ENCODE measurements around the gene RRP15. TPM values are rescaled to one million over a fixed set of nuclear protein-coding genes. Genes with fewer than 3 reads are reported as not detected.

RRP15 gene, protein sequence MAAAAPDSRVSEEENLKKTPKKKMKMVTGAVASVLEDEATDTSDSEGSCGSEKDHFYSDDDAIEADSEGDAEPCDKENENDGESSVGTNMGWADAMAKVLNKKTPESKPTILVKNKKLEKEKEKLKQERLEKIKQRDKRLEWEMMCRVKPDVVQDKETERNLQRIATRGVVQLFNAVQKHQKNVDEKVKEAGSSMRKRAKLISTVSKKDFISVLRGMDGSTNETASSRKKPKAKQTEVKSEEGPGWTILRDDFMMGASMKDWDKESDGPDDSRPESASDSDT
- total RNA-seq, result 15.1 TPM in 2 replicates
- polyA plus RNA-seq (2012), result 8.4 TPM

DNA sequence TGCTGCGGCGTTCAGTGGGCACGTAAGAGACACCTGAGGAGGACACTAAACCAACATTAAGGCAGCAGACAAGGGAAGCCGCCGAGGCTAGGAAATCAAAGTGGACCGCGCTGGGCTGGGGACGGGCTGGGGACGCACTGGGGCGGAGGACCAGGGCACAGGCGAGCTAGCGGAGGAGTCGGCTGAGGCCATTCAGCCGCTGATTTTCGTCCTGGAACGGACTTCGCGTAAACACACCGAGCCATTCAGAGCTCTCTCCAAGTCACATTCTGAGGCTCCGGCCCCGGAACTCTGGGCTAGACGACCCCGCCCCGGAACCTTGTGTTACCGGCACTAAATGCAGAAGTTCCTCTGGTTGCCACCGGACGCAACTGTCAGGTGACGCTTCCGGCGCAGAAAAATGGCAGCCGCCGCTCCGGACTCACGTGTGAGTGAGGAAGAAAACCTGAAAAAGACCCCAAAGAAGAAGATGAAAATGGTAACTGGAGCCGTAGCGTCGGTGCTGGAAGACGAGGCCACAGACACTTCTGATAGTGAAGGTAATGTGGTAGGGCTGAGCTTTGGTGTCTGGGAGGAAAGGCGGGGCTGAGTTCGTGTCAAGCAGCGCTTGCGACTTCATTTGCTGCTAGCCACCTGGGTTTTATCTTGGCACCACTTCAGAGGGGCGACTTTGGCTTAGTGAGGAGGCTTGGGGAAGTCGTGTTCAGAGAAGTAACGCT lies at the start of gene RRP15:
Gene RRP15, plus strand, starts transcription at position 377 of the 719 bp plus-strand sequence. Its CDS starts 24 bp downstream, at position 401.
- peak; percentile 92 for DNase-seq (ENCODE audit: low read depth)

DNA sequence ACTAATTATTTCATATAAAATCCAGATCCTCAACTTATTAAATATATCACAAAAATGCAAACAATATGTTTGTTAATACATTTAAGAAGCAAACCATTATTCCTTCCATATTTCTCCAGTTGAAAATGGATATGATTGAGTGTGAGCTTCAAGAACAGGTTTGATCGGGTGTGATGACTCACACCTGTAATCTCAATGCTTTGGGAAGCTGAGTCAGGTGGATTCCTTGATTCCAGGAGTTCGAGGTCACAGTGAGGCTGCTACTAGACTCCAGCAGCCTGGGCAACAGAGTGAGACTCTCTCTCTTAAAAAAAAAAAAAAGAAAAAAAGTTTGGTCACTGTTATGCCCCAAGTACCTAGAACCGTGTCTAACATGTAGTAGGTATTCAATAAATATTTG lies 42.9 kb upstream of the RRP15 start:
- no peak for DNase-seq (ENCODE audit: low read depth)

DNA sequence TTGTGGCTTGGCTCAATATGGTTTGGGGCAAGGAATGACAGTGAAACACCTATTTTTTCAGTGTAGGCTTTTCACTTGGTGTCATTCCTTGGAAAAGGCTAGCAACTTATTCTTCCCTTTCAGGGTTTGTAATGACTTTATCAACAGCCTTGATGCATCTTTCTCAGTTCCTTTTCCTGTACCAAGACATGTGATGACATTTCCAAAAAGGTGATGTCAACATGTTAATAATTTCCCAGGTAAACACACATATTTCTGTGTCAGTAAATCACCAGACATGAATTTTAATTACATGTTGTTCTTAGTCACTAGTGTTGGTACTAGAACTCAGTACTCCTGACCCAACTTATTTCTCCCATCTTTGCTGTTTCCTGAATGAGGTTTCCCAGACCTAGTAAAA lies 37.8 kb upstream of the RRP15 start:
- no peak for DNase-seq (ENCODE audit: low read depth)

DNA sequence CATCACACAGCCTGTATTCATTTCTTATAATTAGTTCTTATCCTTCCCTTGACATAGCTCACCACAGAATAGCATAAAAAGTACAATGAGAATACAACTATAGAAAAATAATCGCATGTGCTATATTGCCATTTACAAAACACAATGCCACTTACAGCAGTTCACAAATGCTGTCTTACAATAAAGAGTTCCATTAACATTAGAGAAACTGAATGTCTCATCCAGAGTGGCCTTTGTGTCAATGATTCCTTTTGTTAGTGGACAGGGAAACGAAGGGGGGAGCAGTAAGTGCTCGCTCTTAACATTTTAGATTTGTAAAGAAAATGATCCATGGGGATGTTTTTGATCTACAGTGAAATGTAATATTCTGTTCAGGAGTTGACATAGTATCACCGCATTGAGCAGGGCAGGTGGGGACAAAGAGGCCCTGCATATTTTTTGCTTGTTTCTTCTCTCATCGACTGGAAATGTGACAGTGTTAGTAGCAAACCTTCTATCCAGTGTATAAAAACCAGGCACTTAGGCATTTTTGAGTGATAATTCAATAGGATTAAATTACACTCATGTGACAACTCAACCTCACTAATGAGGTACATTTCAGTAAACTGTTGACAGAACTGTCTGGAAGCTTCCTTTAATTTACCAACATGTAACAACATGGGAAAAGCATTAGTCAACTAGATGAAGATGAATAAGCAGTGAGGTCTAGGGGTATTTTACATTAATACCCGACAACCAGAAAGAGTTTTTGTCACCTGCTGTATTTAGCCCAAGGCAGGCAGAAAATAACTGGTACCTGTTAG lies 35.6 kb upstream of the RRP15 start:
- no peak for DNase-seq (ENCODE audit: low read depth)

DNA sequence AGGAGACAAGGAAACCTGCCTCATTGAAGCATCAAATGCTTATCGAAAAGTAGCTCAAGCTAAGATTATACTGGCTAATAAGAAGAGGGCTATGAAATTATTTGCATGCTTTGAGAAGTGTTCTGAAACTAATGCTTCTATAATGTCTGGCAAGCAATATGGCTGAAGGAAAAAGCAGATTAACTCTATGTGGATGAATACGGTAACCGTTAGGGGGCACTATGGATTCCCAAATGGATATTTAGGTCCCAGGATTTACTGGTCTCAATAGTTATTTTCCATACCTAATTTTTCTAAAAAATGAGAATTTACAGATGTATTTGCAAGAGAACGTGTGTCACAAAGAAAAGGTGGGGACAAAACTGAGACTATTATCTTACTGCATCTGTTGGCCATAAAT lies 34.6 kb upstream of the RRP15 start:
- DNase-seq (ENCODE audit: low read depth), result no peak

DNA sequence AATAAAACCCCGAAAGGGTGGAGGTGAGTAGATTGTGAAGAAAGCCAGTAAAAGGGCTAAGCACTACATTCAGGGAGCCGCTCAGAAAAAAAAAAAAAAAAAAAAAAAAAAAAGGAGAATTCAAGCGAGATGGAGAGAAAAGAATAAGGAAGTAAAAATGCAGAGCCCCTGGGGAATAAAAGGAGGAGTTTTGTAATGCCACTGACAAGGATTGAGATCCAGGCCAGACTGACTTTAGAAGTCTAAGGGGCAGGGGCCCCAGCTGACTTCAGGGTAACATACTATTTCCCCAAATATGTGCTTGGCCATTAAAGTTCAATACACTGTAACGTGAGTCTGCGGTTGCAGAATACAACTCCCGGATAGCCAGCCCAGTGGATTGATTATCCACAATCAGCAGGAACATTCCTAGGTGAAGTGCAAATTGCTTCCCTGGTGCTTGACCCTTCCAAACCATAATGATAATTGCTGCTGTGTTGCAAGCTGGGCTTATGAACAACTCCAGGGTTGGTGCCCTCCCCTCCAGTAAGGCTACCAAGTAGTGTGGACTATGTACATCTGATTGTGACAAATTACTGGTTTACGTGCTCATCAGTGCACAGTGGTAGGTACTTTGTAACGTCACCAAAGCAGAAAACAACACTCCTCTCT lies 30.7 kb upstream of the RRP15 start:
- DNase-seq (ENCODE audit: low read depth), result no peak

DNA sequence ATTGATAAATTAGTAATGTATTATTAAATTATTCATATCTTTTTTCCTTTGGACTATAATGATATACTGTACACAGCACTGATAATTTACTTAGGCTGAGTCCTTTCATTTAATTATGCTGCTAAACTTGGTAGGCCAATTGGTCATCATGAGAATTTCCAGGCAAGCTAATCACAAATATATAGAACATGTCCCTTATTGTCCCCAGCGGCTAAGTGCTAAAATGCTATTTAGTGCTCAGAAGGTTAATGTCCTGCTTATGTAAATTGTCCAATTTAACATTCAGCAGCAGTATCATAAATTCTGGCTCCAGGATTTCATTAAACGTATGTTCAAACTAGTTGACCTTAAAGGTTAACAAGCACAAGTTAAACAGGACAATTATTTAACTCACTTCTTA lies 30.0 kb upstream of the RRP15 start:
- DNase-seq (ENCODE audit: low read depth), result no peak

DNA sequence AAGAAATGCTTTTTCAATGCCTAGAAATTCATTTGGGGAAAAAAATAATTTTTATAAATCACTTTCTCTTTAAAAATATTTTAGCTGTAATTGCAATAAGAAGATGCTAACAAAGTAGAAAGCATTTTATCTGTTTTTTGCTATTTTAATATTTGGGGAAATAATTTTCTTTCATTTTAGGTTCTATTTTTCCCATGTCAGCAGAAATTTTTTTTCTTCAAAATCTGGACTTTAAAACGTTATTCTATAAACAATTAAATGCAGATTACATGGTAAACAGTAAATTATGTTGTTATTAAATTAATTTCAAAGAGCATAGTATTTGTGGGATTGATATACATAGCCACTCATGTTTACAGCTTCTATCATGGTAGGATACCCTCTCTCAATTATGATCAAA lies 27.7 kb upstream of the RRP15 start:
- no peak for DNase-seq (ENCODE audit: low read depth)

DNA sequence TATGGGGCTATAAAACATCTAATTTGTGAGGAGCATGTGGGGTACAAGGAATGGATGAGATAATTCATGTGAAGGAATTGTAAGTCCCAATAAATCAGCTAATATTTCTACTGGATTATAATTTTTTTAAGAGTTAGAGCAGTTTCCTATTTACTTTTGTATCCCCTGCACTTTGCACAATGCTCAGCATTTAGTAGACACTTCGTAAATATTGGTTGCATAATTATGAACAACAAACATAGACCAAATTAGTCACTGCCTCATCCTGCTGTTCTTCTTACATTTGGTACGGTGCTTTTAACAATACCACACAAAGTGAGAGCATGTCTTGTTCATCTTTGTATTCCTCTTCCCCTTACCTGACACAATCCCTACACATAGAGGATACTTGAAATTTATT lies 27.1 kb upstream of the RRP15 start:
- no peak for DNase-seq (ENCODE audit: low read depth)

DNA sequence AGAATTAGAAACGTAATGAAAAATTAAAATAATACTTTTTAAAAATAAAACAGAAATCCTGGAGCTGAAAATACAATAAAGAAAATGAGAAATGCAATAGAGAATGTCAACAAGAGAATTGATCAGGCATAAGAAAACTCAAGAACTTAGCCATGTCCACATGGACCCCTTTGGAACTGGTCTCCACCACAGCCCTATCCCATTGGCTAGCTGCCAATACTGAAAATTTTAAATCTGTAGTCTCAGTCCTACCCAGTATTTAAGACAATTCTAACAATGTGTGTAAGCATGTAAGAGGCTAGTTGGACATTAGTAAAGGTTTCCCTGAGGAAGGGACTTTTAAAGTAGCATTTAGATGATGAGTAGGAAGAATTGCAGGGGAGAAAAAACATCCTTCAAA lies 25.8 kb upstream of the RRP15 start:
- DNase-seq (ENCODE audit: low read depth), result no peak

DNA sequence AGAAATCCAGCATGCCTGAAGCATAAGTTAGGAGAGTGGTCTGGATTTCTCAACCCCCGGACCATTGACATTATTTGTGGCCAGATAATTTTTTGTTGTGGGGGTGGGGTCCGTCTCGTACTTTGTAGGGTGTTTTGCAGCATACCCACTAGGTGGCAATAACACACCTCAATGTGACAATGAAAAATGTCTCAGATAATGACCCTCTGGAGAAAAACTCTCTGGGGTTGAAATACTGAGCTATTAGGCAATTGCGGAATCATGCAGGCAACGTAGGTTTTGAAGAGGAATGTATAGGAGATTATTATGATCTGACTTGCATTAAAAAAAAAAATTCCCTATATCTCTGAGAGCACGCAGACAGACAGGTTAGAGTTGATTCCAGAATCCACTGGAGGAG lies 25.3 kb upstream of the RRP15 start:
- no peak for DNase-seq (ENCODE audit: low read depth)

DNA sequence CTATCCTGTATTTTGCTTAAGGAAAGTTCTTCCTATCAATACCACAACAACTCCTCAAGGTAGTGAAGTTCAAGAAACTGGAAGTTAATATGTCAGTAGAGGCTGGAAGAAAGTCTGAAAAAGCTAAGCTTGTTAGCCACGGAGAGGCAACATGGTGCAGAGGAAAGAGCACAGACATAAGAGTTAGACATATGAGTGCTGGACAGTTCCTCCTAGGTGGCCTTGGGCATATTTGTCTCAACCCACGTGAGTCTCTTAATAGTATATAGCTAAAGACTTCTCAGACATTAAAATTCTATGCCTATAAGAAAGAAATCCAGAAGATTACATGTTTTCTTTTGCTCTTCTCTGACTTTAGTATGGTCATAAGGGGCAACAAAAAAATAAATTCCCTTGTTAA lies 22.8 kb upstream of the RRP15 start:
- no peak for DNase-seq (ENCODE audit: low read depth)

DNA sequence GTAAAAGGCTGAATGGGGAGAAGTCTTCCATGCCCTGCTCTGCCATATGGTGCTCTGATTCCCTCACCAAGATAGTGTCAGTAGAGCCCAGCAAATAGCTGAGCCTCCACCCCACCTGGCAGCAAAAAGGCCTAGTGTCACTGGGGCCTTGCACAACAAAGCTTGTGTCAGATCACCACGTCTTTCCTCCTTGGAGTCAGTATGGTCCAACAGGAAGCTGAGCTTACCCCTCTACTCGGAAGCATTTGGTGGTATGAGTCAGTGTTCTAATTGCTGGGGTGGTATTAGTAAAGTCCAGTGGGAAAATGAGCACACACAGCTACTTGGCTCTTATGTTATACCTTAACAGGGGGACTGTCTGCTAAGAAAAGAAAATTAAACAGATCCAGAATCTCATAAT lies 18.7 kb upstream of the RRP15 start:
- DNase-seq (ENCODE audit: low read depth), result no peak

DNA sequence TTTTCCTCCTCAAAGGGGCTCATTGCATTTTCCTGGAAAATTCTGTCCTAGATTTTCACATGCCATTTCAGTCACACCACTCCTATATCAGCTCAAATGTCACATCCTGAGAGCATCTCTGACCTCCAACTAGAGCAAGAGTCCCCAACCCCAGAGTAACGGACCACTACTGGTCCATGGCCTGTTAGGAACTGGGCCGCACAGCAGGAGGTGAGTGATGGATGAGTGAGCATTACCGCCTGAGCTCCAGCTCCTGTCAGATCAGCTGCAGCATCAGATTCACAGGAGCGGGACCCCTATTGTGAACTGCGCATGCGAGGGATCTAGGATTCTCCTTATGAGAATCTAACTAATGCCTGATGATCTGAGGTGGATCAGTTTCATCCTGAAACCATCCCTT lies 12.7 kb upstream of the RRP15 start:
- no peak for DNase-seq (ENCODE audit: low read depth)

DNA sequence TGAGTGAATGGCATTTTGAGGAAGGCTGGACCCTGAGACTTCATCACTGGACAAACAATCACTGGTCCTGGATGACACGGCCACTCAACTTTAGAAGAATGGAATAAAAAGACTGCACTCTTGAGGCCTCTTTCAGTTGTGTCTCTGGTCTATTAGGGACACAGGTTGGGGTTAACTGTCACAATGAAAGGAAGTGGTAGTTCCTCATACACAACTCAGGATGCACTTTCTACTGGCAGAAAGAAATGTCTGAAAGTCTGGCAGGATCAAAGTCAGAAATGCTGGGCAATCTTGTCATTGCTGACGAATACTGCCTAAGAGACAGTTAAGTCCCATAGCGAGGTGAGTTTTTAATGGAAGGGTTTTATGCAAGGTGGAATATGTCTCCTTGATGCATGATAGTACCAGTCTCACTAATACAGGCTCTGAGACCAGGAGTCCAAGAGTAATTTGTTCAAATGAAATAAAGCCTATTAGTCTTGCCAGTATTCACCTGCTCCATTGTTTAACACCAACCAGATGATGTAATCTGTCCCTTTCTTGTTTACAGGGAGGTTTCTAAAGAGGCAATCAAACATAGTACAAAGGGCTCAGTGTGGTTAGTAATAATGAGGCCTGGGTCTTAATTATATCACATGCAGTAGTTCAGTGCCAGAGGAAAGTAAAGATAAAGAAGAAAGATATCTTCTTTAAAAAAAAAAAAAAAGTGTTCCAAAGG lies 11.2 kb upstream of the RRP15 start:
- no peak for DNase-seq (ENCODE audit: low read depth)

DNA sequence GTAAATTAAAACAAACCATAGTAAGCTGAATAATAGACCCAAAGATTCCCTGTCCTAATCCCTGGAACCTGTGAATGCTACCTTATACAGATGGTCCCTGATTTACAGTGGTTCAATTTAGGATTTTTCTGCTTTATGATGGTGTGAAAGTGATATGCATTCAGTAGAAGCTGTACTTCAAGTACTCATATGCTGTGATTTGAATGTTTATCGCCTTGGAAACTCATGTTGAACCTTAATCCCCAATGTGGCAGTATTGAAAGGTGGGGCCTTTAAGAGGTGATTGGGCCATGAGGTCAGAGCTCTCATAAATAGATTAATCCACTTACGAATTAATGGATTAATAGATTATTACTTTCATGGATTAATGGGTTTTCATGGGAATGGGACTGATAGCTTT lies 10.6 kb upstream of the RRP15 start:
- no peak for DNase-seq (ENCODE audit: low read depth)

DNA sequence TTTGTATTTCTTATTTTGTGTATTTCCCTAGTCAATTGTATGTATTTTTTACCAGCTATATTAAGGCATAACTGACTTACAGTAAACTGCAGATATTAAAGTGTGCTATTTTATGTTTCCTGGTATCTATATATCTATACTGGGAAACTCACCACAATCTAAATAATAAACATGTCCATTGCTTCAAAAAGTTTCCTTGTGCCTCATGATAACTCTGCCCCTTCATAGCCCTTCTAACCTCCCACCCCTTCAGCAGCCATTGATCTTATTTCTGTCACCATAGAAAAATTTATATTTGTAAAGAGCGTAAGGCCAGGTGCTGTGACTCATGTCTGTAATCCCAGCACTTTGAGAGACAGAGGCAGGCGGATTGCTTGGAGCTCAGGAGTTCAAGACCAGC lies 9.3 kb upstream of the RRP15 start:
- no peak for DNase-seq (ENCODE audit: low read depth)

DNA sequence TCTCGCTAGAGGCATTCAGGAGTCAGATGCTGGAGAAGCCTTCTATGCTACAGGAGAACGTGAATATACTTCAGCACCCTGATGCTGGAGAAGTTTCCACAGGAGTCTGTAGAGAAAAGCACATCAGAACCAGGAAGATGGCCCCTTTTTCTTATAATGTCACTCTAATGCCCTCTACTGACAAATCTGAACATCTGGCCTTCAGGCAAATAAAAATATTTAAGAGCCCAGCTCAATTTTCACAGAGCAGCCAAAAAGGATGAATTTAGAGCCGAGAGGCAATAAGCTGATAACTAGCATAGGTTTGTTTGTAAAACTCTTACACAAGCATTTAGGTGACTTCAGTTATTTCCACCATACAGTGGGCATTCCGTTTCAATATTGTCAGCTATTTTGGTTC lies 3.8 kb upstream of the RRP15 start:
- no peak for DNase-seq (ENCODE audit: low read depth)

DNA sequence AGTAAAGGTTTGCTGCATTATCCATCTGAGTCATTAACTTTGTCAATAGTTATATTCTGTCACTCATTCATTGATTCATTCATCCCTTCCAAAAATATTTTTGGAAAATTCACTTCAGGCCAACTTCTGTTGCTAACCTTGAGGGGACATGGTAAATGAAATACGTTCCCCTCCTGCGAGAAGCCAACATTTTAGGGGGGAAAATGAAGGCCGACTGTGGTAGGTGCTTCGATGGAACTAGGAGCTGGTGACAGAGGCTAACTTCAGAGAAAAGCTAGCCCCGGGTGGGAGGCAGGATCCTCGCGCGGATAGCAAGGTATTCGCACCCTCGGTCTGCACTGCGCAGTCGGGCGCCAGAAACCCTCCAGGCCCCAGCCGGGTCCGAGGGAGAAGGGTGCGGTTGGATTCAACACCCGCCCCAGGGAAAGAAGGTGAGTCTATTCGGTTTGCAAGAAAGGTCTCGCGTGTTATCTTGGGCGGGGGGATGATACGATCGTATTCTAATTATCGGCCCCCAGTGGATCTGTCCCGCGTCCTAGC lies 646 bp upstream of the RRP15 start:
- no peak for DNase-seq (ENCODE audit: low read depth)

DNA sequence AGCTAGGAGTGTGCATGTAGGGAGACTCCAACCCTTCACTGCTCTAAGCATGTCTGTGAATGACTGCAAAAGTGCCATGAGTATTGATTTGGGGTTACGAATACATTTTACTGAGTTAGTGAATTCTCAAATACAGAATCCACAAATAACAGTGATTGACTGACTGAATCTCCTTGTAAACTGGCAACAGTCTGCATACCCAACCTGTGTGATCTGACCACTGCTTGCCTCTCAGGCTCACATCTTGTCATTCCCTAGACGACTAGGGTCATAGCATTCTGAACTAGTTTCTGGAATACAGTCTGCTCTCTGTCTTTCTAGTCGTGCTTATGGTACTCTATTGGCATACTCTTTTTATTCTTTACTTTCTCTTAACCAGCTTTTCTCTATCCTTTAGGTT lies 7.4 kb downstream of the RRP15 start:
- no peak for DNase-seq (ENCODE audit: low read depth)

DNA sequence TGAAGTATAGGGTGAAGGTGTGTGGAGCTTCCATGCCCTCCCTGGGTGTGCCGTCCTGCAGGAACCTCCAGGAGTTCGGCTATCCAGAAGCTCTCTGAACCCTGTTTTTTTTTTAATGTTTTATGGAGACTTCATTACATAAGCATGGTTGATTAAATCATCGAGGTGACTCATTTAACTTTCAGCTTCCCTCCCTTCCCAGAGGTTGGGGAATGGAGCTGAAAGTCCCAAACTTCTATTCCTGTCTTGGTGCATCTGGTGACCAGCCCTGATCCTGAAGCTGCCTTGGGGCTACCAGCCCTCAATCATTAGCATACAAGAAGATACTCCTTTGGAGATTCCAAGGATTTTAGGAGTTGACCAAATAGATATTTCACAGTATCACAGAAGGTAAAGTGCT lies 9.5 kb downstream of the RRP15 start:
- DNase-seq (ENCODE audit: low read depth), result peak; percentile 18

Measured in myocyte (in vitro differentiated cells).